Neuronal stem cell (in vitro differentiated cells): ENCODE results near the gene GTF3C6.

Source experiments
- DNase-seq: peaks from one replicate; pipeline ENCODE4 v3.0.0-alpha.2; 2013; ENCODE audit warnings: low spot score
- H2AFZ ChIP-seq: one replicate; pipeline ENCODE4 v1.6.1; 2013; ENCODE audit warnings: mild to moderate bottlenecking, low read length, inconsistent platforms
- H2AK5ac ChIP-seq: 2 replicates; pipeline ENCODE4 v1.6.1; 2013; ENCODE audit warnings: low read depth, mild to moderate bottlenecking, inconsistent platforms, low read length, moderate library complexity, mixed read lengths
- H2BK120ac ChIP-seq: 2 replicates; pipeline ENCODE4 v1.6.1; 2013; ENCODE audit warnings: low read depth, mild to moderate bottlenecking, inconsistent platforms, low read length, moderate library complexity, mixed read lengths
- H2BK12ac ChIP-seq: one replicate; pipeline ENCODE4 v1.6.1; 2013; ENCODE audit warnings: low read length, inconsistent platforms
- H2BK15ac ChIP-seq: 2 replicates; pipeline ENCODE4 v1.6.1; 2013; ENCODE audit warnings: mild to moderate bottlenecking, low read length, inconsistent platforms, mixed read lengths
- H2BK5ac ChIP-seq: one replicate; pipeline ENCODE4 v1.6.1; 2013; ENCODE audit warnings: inconsistent platforms, mild to moderate bottlenecking, low read length, moderate library complexity
- H3K14ac ChIP-seq: one replicate; pipeline ENCODE4 v1.6.1; 2013; ENCODE audit warnings: low read length, inconsistent platforms
- H3K18ac ChIP-seq: 2 replicates; pipeline ENCODE4 v1.6.1; 2013; ENCODE audit warnings: low read length, inconsistent platforms
- H3K23ac ChIP-seq: 2 replicates; pipeline ENCODE4 v1.6.1; 2013; ENCODE audit warnings: low read depth, mild to moderate bottlenecking, mixed read lengths, low read length, inconsistent platforms; ENCODE audit not compliant: poor library complexity
- H3K27ac ChIP-seq: replicated peaks from 3 replicates; pipeline ENCODE4 v1.5.1; 2013; ENCODE audit warnings: low read length, inconsistent platforms
- H3K27me3 ChIP-seq, 3 experiments: 2 replicates each; pipeline ENCODE4 v1.6.1; 2013; ENCODE audit warnings: low read length in 3 of 3, mild to moderate bottlenecking in 2 of 3, inconsistent platforms in 1 of 3, low read depth in 1 of 3, mixed read lengths in 1 of 3, moderate library complexity in 1 of 3; ENCODE audit not compliant: control insufficient read depth in 3 of 3, insufficient read depth in 3 of 3
- H3K36me3 ChIP-seq, 2 donors: replicated peaks in 1 of 2; 2 replicates each; pipeline ENCODE4 v1.6.1; 2013; ENCODE audit warnings: low read length in 2 of 2; ENCODE audit not compliant: control insufficient read depth in 2 of 2, insufficient read depth in 2 of 2
- H3K4ac ChIP-seq: 2 replicates; pipeline ENCODE4 v1.6.1; 2013; ENCODE audit warnings: inconsistent platforms, mild to moderate bottlenecking, low read length, moderate library complexity
- H3K4me1 ChIP-seq, 2 donors: 1 replicate in 1 of 2; 2 replicates in 1 of 2; pipeline ENCODE4 v1.6.1; 2013; ENCODE audit warnings: low read length in 2 of 2, low read depth in 1 of 2; ENCODE audit not compliant: control insufficient read depth in 2 of 2, insufficient read depth in 1 of 2
- H3K4me2 ChIP-seq: one replicate; pipeline ENCODE4 v1.6.1; 2013; ENCODE audit warnings: mild to moderate bottlenecking, low read length, inconsistent platforms; ENCODE audit not compliant: insufficient read depth, poor library complexity, severe bottlenecking
- H3K4me3 ChIP-seq, 2 donors: 2 replicates each; pipeline ENCODE4 v1.5.1; 2013; ENCODE audit warnings: low read length in 2 of 2, mild to moderate bottlenecking in 2 of 2, inconsistent platforms in 1 of 2, moderate library complexity in 1 of 2
- H3K79me1 ChIP-seq: one replicate; pipeline ENCODE4 v1.6.1; 2013; ENCODE audit warnings: low read depth, mild to moderate bottlenecking, inconsistent platforms, low read length, moderate library complexity
- H3K9ac ChIP-seq: one replicate; pipeline ENCODE4 v1.6.1; 2013; ENCODE audit warnings: mild to moderate bottlenecking, low read depth, low read length, inconsistent platforms; ENCODE audit not compliant: poor library complexity
- H3K9me3 ChIP-seq, 2 donors: replicated peaks in 1 of 2; 2 replicates each; pipeline versions ENCODE3 to v1.6.1; 2013; ENCODE audit warnings: low read length in 2 of 2, mild to moderate bottlenecking in 2 of 2, inconsistent platforms in 1 of 2, low read depth in 1 of 2, mixed read lengths in 1 of 2, moderate library complexity in 1 of 2; ENCODE audit not compliant: control insufficient read depth in 2 of 2, insufficient read depth in 1 of 2
- H4K8ac ChIP-seq: one replicate; pipeline ENCODE4 v1.6.1; 2013; ENCODE audit warnings: low read depth, mild to moderate bottlenecking, inconsistent platforms, low read length, moderate library complexity
- H4K91ac ChIP-seq: one replicate; pipeline ENCODE4 v1.6.1; 2013; ENCODE audit warnings: low read length, low read depth, mild to moderate bottlenecking, inconsistent platforms; ENCODE audit not compliant: poor library complexity
- WGBS, 2 donors: extraction: QIAGEN DNeasy Blood & Tissue Kit; methylation state at CpG; one replicate each; pipeline ENCODE4 v1.1.7; 2013; ENCODE audit warnings: missing lambda C conversion rate in 2 of 2, mixed read lengths in 1 of 2; ENCODE audit not compliant: insufficient read length in 2 of 2, insufficient replicate concordance in 1 of 2; ENCODE audit errors: extremely low coverage in 2 of 2; 5-methylcytosine and 5-hydroxymethylcytosine counted together

Gene GTF3C6

DNA sequence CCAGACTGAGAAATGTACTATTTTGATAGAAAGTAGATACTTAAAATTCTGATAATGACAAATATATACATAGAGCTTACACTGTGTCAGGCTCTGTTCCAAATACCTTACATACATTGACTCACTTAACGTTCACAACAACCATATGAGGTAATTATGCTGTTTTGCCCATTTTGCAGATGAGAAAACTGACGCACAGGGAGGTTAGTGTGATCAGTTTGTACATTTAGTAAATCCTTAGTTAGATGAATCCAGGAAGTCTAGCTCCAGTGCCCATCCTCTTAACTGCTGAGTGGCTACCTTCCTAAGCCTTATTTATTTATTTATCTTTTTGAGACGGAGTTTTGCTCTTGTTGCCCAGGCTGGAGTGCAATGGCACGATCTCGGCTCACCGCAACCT, 23.3 kb upstream of the GTF3C6 start:
- H3K27ac ChIP-seq, result no peak overlapping the region
- no CpG with 5 or more reads among the region's 6 CpGs for WGBS, 2 donors

DNA sequence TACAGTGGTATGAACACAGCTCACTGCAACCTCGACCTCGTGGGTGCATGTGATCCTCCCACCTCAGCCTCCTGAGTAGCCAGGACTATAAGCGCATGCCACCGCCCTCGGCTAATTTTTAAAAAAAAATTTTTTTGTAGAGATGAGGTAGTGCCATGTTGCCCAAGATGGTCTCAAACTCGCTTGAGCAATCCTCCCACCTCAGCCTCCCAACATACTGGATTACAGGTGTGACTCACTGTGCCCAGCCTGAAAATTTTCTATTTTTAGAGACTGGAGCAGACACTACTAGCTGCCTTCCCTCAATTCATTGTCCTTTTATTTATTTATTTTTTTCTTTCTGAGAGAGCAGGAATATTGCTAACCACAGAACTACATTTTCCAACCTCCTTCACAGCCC, 20.3 kb upstream of the GTF3C6 start:
- no peaks in the 10 kb centered on the region for H3K36me3 ChIP-seq
- DNase-seq, result no peak
- H3K27ac ChIP-seq, result no peak overlapping the region
- no peak overlapping the region for H2AK5ac ChIP-seq
- H3K27me3 ChIP-seq, result no peaks in the 10 kb centered on the region
- no CpG with 5 or more reads among the region's 6 CpGs for WGBS, 2 donors
- no peak overlapping the region for H3K4ac ChIP-seq
- no peak overlapping the region for H4K91ac ChIP-seq
- no peak overlapping the region for H2BK5ac ChIP-seq
- no peak overlapping the region for H4K8ac ChIP-seq
- no peak overlapping the region for H2AFZ ChIP-seq
- no peaks in the 10 kb centered on the region for H3K9me3 ChIP-seq
- H3K4me3 ChIP-seq, result no peak overlapping the region
- no peak overlapping the region for H3K4me2 ChIP-seq
- no peak overlapping the region for H2BK15ac ChIP-seq
- H3K23ac ChIP-seq, result no peak overlapping the region
- H3K9ac ChIP-seq, result no peak overlapping the region
- no peaks in the 10 kb centered on the region for H3K79me1 ChIP-seq
- H2BK120ac ChIP-seq, result no peak overlapping the region
- peaks cover 0 to 2% of the 10 kb centered on the region in 2 donors for H3K4me1 ChIP-seq
- no peak overlapping the region for H3K14ac ChIP-seq
- H2BK12ac ChIP-seq, result no peak overlapping the region
- H3K18ac ChIP-seq, result no peak overlapping the region

More for the DNA sequence above, 23.3 kb upstream of the GTF3C6 start:
- no peak overlapping the region for H2AK5ac ChIP-seq
- no peaks in the 10 kb centered on the region for H3K9me3 ChIP-seq
- H2AFZ ChIP-seq, result no peak overlapping the region
- H4K91ac ChIP-seq, result no peak overlapping the region
- H3K23ac ChIP-seq, result no peak overlapping the region
- H4K8ac ChIP-seq, result no peak overlapping the region
- no peak overlapping the region for H3K4ac ChIP-seq
- no peak overlapping the region for H2BK120ac ChIP-seq
- H3K4me3 ChIP-seq, result no peak overlapping the region
- peaks cover 0 to 2% of the 10 kb centered on the region in 2 donors for H3K4me1 ChIP-seq
- H3K14ac ChIP-seq, result no peak overlapping the region
- no peak overlapping the region for H2BK12ac ChIP-seq
- no peaks in the 10 kb centered on the region for H3K36me3 ChIP-seq
- DNase-seq, result no peak
- H3K18ac ChIP-seq, result no peak overlapping the region
- no peak overlapping the region for H3K4me2 ChIP-seq
- no peaks in the 10 kb centered on the region for H3K27me3 ChIP-seq
- H3K79me1 ChIP-seq, result no peaks in the 10 kb centered on the region
- no peak overlapping the region for H2BK15ac ChIP-seq
- H3K9ac ChIP-seq, result no peak overlapping the region
- H2BK5ac ChIP-seq, result no peak overlapping the region

DNA sequence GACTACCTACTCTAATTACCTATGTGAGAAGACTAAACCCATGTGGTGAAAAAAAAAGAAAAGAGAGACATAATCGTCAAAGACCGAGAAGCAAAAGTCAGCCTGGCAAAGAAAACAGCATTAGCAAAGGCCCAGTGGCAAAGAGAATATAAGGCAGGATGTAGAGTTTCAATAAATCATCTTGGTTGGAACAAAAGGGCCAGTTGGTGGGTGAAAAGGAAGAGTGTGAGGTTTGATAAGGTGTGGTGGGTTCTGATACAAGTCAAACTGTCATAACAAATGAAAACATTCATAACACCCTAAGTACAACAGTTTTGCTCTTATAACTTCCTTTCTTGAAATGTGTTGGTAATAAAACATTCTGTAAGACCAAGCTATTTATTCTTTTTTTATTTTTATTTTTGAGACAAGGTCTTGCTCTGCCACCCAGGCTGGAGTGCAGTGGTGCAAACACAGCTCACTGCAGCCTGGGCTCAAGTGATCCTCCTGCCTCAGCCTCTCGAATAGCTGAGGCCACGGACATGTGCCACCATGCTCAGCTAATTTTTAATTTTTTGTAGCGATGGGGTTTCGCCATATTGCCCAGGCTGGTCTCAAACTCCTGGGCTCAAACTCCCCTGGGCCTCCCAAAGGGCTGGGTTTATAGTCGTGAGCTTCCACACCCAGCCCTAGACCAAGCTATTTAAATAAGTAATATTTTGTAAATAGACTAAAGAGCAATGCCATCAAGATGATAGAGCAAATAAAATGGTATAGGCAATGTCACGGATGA, 18.9 kb upstream of the GTF3C6 start:
- Histone ChIP-seq H2AK5ac (no peak overlapping the region), H3K4ac (no peak overlapping the region), H3K27me3 (no peaks in the 10 kb centered on the region), H3K27ac (no peak overlapping the region), H2BK5ac (no peak overlapping the region), H2BK15ac (no peak overlapping the region), H3K79me1 (no peaks in the 10 kb centered on the region), H2BK120ac (no peak overlapping the region), H3K4me2 (no peak overlapping the region), H4K8ac (no peak overlapping the region), H3K9ac (no peak overlapping the region), H3K14ac (no peak overlapping the region), H3K36me3 (no peaks in the 10 kb centered on the region), H3K4me1 (no peaks in the 10 kb centered on the region), H2AFZ (no peak overlapping the region), H3K23ac (no peak overlapping the region), H3K4me3 (no peak overlapping the region), H3K9me3 (no peaks in the 10 kb centered on the region), H3K18ac (no peak overlapping the region), H2BK12ac (no peak overlapping the region), H4K91ac (no peak overlapping the region)
- DNase-seq, result no peak
- no CpG with 5 or more reads among the region's 8 CpGs for WGBS, 2 donors

DNA sequence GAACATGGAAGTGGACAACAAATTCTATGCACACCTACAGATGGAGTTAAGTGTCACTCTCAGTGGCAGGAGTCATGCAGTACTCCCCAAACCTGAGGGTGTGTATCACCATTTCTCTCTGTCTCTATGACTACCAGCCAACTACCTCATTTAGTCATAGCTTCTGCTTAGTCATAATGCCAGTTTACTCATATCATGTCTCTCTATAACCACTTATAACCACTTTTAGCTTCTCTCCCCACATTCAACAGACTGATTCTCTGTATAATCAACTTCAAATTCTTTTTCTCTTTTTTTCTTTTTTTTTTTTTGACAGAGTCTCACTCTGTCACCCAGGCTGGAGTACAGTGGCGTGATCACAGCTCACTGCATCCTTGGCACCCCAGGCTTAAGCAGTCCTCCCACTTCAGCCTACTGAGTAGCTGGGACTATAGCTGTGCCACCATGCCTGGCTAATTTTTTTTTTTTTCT, 13.8 kb upstream of the GTF3C6 start:
- Histone ChIP-seq H3K4me1 (no peaks in the 10 kb centered on the region), H3K23ac (no peak overlapping the region), H3K27me3 (no peaks in the 10 kb centered on the region), H2BK15ac (no peak overlapping the region), H2BK5ac (no peak overlapping the region), H3K4me2 (no peak overlapping the region), H3K4me3 (no peak overlapping the region), H3K9me3 (no peaks in the 10 kb centered on the region), H3K4ac (no peak overlapping the region), H4K8ac (no peak overlapping the region), H3K27ac (no peak overlapping the region), H2AK5ac (no peak overlapping the region), H3K18ac (no peak overlapping the region), H3K14ac (no peak overlapping the region), H2BK120ac (no peak overlapping the region), H4K91ac (no peak overlapping the region), H2BK12ac (no peak overlapping the region), H3K79me1 (no peaks in the 10 kb centered on the region), H3K9ac (no peak overlapping the region), H3K36me3 (no peaks in the 10 kb centered on the region), H2AFZ (no peak overlapping the region)
- DNase-seq, result no peak
- WGBS, 2 donors, result no CpG with 5 or more reads among the region's 1 CpG
